ENCODE measurements around the gene FN3KRP.

The FN3KRP gene

DNA sequence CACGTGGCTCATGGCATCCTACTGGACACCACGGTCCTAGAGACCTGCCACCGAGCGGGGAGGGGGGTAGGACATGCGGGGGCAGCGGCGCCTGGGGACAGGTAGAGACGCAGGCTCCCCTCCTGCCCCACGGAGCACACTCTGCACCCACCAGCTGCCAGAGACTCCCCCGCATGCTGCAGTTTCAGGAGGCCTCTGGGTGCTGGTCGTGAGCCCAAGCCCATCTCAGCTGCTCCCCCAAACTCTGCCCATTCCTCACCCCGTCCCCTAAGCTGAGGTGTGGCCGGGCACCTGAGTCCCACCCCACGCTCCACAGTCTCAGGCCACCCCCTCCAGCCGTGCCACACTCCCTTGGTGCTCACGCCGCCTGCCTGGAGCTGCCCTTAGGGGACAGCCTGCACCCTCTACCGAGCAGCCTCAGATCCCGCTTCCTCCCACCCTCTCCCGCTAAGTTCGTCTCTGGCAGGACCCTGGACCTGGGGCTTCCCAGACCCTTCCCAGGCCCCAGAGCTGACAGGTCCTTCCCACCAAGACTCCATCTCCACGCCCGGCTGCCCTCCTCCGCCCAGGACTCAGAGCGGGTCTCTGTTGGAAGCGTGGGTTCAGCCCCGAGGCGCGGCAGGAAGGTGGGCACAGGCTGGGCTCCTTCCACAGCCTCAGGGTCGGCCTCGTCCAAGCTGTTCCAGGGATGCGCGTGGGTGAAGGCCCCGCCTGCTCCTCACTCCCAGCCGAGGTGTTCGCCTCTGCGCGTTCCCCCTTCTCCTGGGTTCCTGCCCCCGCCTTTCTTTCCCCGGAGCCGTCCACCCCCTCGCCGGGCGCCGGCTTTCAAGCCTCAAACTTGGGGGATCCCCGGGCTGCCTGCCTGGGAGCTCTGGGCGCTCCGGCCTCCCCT, 19.3 kb upstream of the FN3KRP start:
- Histone ChIP-seq H3K27ac (no peak overlapping the region), H3K36me3 (peaks cover 11% of the 10 kb centered on the region), H3K9me3 (ENCODE audit: severe bottlenecking) (peaks cover 16% of the 10 kb centered on the region), H3K4me3 (ENCODE audit: low read depth, low read length) (peak overlapping the region; percentile 71), H3K27me3 (ENCODE audit: insufficient read depth, low read depth, severe bottlenecking) (peaks cover 7% of the 10 kb centered on the region)
- no peak for TF ChIP-seq CTCF (IDR thresholded peaks at IDR 0.05; ENCODE audit: low read depth, low read length)
- DNase-seq: no peak

DNA sequence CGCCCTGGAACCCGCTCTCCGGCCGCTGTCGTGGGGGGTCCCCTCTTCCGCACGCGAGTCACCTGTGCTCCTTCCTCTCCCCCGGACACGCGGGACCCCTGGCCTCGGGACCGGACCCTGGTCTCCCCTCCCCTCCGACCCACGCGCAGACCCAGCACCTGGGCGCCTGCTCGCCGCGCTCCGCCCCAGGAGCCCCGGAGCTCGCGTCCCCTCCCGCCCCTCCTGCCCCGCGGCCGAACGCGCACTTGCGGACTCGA, 18.8 kb upstream of the FN3KRP start:
- Histone ChIP-seq H3K4me3 (ENCODE audit: low read depth, low read length) (peak overlapping the region; percentile 71), H3K9me3 (ENCODE audit: severe bottlenecking) (peaks cover 16% of the 10 kb centered on the region)
- TF ChIP-seq CTCF (IDR thresholded peaks at IDR 0.05; ENCODE audit: low read depth, low read length): no peak

GRCh38 chr17:82698065-82698973, 18.2 kb upstream of the FN3KRP start, which contains the start of gene RAB40B:
RAB40B (minus strand) TSS chr17:82698698; CDS start chr17:82698596, 102 bp downstream.
- peaks cover 16% of the 10 kb centered on the region for H3K9me3 ChIP-seq (ENCODE audit: severe bottlenecking)
- H3K27ac ChIP-seq: 0 out of 2 replicates have a peak within 1 kb of the TSS, but pooled peaks have one; percentile 33
- peak; percentile 100 for DNase-seq
- H3K27me3 ChIP-seq (ENCODE audit: insufficient read depth, low read depth, severe bottlenecking): peaks cover 7% of the 10 kb centered on the region
- H3K36me3 ChIP-seq: peaks cover 11% of the 10 kb centered on the region
- TF ChIP-seq CTCF (IDR thresholded peaks at IDR 0.05; ENCODE audit: low read depth, low read length): no peak
- H3K4me3 ChIP-seq (ENCODE audit: low read depth, low read length): peak within 1 kb of the TSS; percentile 89

More for the DNA sequence above, 18.8 kb upstream of the FN3KRP start:
- peaks cover 11% of the 10 kb centered on the region for H3K36me3 ChIP-seq
- H3K27ac ChIP-seq: no peak overlapping the region
- DNase-seq: no peak
- peaks cover 7% of the 10 kb centered on the region for H3K27me3 ChIP-seq (ENCODE audit: insufficient read depth, low read depth, severe bottlenecking)

- TF ChIP-seq CTCF (IDR thresholded peaks at IDR 0.05; ENCODE audit: low read depth, low read length): no peak
- DNase-seq: no peak
- peaks cover 11% of the 10 kb centered on the region for H3K36me3 ChIP-seq
- peaks cover 16% of the 10 kb centered on the region for H3K9me3 ChIP-seq (ENCODE audit: severe bottlenecking)
- H3K27me3 ChIP-seq (ENCODE audit: insufficient read depth, low read depth, severe bottlenecking): peaks cover 7% of the 10 kb centered on the region
- 0 out of 2 replicates have a peak overlapping the region, but pooled peaks have one; percentile 33 for H3K27ac ChIP-seq
- peak overlapping the region; percentile 89 for H3K4me3 ChIP-seq (ENCODE audit: low read depth, low read length)
These were observed 17.5 kb upstream of the FN3KRP start for GRCh38 chr17:82698974-82699442.

- Histone ChIP-seq H3K36me3 (peaks cover 9% of the 10 kb centered on the region), H3K9me3 (ENCODE audit: severe bottlenecking) (peaks cover 14% of the 10 kb centered on the region), H3K27me3 (ENCODE audit: insufficient read depth, low read depth, severe bottlenecking) (peaks cover 7% of the 10 kb centered on the region), H3K4me3 (ENCODE audit: low read depth, low read length) (peak overlapping the region; percentile 89), H3K27ac (no peak overlapping the region)
- TF ChIP-seq CTCF (IDR thresholded peaks at IDR 0.05; ENCODE audit: low read depth, low read length): no peak
- no peak for DNase-seq
These were observed 17.0 kb upstream of the FN3KRP start for GRCh38 chr17:82699551-82699950.
